ENCODE measurements around the gene SPRED3. TPM values are rescaled to one million over a fixed set of nuclear protein-coding genes. Genes with fewer than 3 reads are reported as not detected.
A peak's percentile ranks its signal among the peaks of the same experiment; 100 is the strongest.

SPRED3 gene
- total and polyA plus RNA-seq, 9 of the 15 experiments (the other 6 are each of a cell fraction or from before 2014, with no cell fraction given): 0.05 to 1.3 (median 0.36) TPM

- no peak for TF ChIP-seq SNAPC5 (CRISPR knock-in tag; IDR thresholded peaks at IDR 0.05)
- TF ChIP-seq SIN3A (IDR thresholded peaks at IDR 0.05; ENCODE audit: borderline replicate concordance in 2 of 2, control insufficient read depth in 1 of 2, low read depth in 2 of 2, low read length in 2 of 2): peak in 1 of 2 experiments; percentile 7; a peak in 1 of 4 replicates
- peak; percentile 89 for TF ChIP-seq HINFP (tag; conservative IDR thresholded peaks at IDR 0.05; ENCODE audit: low read depth)
- peak; percentile 63 for TF ChIP-seq ZBTB5 (IDR thresholded peaks at IDR 0.05)
- peak in 1 of 2 experiments; percentile 68; a peak in 1 of 4 replicates for TF ChIP-seq HDAC1 (IDR thresholded peaks at IDR 0.05)
- peak; percentile 79 for TF ChIP-seq ZBTB7A (IDR thresholded peaks at IDR 0.05; ENCODE audit: borderline replicate concordance, control insufficient read depth, low read depth, low read length)
- TF ChIP-seq KLF13 (tag; IDR thresholded peaks at IDR 0.05; ENCODE audit: borderline replicate concordance, low read depth): 0 out of 2 replicates have a peak, but pooled peaks have one; percentile 20
- TF ChIP-seq DDX20 (tag; IDR thresholded peaks at IDR 0.05; ENCODE audit: low read depth): no peak
- peak; percentile 50; the same call in 1 of the 2 replicates for TF ChIP-seq PHF8 (IDR thresholded peaks at IDR 0.05; ENCODE audit: borderline replicate concordance, low read length)
- peak; percentile 69 for TF ChIP-seq POLR2G (IDR thresholded peaks at IDR 0.05; ENCODE audit: low read depth, low read length)
- TF ChIP-seq CBX3 (IDR thresholded peaks at IDR 0.05; ENCODE audit: borderline replicate concordance in 1 of 2, low read length in 2 of 2): no peak
- TF ChIP-seq, protein P1, sequence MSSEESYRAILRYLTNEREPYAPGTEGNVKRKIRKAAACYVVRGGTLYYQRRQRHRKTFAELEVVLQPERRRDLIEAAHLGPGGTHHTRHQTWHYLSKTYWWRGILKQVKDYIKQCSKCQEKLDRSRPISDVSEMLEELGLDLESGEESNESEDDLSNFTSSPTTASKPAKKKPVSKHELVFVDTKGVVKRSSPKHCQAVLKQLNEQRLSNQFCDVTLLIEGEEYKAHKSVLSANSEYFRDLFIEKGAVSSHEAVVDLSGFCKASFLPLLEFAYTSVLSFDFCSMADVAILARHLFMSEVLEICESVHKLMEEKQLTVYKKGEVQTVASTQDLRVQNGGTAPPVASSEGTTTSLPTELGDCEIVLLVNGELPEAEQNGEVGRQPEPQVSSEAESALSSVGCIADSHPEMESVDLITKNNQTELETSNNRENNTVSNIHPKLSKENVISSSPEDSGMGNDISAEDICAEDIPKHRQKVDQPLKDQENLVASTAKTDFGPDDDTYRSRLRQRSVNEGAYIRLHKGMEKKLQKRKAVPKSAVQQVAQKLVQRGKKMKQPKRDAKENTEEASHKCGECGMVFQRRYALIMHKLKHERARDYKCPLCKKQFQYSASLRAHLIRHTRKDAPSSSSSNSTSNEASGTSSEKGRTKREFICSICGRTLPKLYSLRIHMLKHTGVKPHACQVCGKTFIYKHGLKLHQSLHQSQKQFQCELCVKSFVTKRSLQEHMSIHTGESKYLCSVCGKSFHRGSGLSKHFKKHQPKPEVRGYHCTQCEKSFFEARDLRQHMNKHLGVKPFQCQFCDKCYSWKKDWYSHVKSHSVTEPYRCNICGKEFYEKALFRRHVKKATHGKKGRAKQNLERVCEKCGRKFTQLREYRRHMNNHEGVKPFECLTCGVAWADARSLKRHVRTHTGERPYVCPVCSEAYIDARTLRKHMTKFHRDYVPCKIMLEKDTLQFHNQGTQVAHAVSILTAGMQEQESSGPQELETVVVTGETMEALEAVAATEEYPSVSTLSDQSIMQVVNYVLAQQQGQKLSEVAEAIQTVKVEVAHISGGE (CRISPR knock-in tag; IDR thresholded peaks at IDR 0.05): 0 out of 6 replicates have a peak, but pooled peaks of 1 of the 3 experiments have one; percentile 30
- no peak for TF ChIP-seq RBM17 (IDR thresholded peaks at IDR 0.05; ENCODE audit: borderline replicate concordance, low read depth, low read length)
- 0 out of 2 replicates have a peak, but pooled peaks have one; percentile 43 for TF ChIP-seq ZNF740 (CRISPR knock-in tag; IDR thresholded peaks at IDR 0.05)
- no peak for TF ChIP-seq ZNF740 (tag; IDR thresholded peaks at IDR 0.05)
Measured at GRCh38 chr19:38362076-38362945, 26.2 kb upstream of the SPRED3 start (continued).
